GM18867 (cell line): ENCODE measurements around the gene MRPL30.
"Not testable (repeated sequence)": the region's sequence is repeated elsewhere in the genome, so short reads cannot be mapped to it uniquely, and the experiment has no call there.

Experiments used
- ATAC-seq: cut with Tn5 transposase; IDR thresholded peaks from one replicate; pipeline ENCODE4 v1.9.1; 2021; ENCODE audit warnings: mild to moderate bottlenecking, moderate library complexity; ENCODE audit not compliant: unreplicated experiment

The MRPL30 gene

DNA sequence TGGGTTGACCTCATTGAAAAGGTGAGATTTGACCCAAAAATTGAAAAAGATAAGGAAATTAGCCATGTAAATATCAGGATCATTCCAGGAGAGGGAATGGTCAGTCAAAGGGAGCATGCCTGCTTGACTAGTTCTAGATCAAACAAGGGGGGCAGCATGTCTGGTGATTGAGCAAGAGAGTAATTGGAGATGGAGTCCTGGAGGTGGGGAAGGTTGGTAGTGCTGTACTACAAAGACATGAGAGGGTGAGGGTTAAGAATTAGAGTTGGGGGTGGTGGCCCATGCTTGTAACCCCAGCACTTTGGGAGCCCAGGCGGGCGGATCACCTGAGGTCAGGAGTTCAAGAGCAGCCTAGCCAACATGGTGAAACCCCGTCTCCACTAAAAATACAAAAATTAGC lies 2.0 kb downstream of the MRPL30 start:
- no peak for ATAC-seq

- ATAC-seq = no peak
Measured at GRCh38 chr2:99184811-99185210, 3.8 kb downstream of the MRPL30 start.

GRCh38 chr2:99187011-99187410 lies 6.0 kb downstream of the MRPL30 start:
- ATAC-seq = no peak

GRCh38 chr2:99188357-99188756 lies 7.4 kb downstream of the MRPL30 start:
- no peak for ATAC-seq

GRCh38 chr2:99190548-99190947 lies 9.6 kb downstream of the MRPL30 start:
- ATAC-seq = no peak

DNA sequence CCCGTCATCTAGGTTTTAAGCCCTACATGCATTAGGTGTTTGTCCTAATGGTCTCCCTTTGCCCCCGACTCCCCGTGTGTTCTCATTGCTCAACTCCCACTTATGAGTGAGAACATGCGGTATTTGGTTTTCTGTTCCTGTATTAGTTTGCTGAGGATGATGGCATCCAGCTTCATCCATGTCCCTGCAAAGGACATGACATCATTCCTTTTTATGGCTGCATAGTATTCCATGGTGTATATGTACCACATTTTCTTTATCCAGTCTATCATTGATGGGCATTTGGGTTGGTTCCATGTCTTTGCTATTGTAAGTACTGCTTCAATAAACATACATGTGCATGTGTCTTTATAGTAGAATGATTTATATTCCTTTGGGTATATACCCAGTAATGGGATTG lies 11.4 kb downstream of the MRPL30 start:
- not testable (repeated sequence) for ATAC-seq

GRCh38 chr2:99198103-99198841 lies 17.3 kb downstream of the MRPL30 start:
- ATAC-seq = no peak

GRCh38 chr2:99200076-99200800 lies 19.3 kb downstream of the MRPL30 start:
- ATAC-seq = no peak

DNA sequence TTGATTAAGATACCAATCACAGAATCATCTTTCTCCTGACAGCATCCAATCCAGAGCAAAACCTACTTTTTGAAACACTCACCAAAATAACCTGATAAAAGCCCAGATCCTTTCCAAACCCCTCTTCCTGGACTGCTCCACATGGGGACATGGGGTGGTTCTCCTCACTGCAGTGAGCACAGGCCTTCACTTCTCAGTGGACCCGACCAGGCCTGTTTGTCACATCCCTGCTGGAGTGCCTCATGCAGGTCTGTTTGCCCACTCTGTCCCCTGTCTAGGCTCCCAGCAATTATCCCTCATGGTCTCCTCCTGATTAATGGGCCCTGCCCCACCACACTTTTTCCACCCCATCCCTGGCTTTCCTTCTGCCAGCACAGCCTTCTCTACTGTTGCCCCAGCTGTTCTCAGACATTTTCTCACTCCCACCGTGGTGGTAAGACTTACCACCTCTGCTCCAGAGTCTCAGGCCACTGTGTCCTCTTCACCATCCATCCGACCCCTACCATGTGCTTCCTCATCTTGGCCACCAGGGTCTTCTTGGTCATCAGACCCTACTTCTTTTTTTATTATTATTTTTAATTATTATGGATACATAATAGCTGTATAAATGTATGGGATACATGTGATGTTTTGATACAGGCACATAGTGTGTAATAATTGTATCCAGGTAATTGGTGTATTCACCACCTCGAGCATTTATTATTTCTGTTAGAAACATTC lies 21.1 kb downstream of the MRPL30 start:
- ATAC-seq = no peak

GRCh38 chr2:99205491-99205890 lies 24.5 kb downstream of the MRPL30 start:
- no peak for ATAC-seq

DNA sequence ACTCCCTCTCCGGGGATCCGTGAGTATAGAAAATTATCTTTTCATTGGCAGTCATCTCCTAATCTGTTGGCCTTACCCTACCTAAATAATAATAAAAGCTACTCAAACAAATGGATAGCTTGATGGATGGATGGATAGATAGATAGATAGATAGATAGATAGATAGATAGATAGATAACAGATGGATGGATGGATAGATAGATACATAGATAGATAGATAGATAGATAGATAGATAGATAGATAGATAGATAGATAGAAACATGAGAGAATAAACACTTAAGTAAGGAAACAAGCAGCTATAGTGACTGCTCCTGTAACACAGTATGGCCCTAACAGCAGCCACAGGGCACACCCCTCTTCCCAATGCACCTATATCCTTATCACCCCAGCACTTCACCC lies 35.1 kb downstream of the MRPL30 start:
- no peak for ATAC-seq

DNA sequence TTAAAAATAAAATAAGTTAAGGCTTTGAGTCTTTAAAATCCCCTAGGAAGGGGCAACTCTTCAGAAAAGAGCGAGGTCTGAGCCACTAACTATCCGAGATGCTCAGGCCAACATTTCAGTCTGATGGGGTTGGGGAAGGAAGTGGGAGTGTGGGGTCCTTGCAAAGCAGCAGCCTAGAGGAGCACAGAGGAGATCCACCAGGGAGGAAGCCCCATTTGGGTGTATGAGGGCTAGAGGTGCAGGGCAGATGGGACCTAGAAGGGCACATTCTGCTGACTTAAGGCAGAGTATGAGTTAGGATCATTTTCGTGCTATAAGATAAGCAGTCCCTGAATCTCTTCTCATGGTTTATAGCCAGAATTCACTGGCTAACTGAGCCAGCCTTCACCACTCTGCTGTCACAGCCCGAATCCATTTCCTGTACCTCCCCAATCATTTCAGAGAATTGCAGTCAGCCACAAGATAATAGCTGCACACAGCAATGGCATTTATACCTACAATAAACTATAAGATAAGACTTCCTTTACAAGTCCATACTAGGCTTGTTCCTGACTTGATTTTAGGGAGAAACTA lies 37.0 kb downstream of the MRPL30 start:
- ATAC-seq = no peak

- not testable (repeated sequence) for ATAC-seq
Measured at GRCh38 chr2:99233177-99233576, 52.2 kb downstream of the MRPL30 start.

- no peak for ATAC-seq
Measured at GRCh38 chr2:99238599-99238998, 57.6 kb downstream of the MRPL30 start.

- ATAC-seq = no peak
Measured at GRCh38 chr2:99240431-99240830, 59.4 kb downstream of the MRPL30 start.

- ATAC-seq = no peak
Measured at GRCh38 chr2:99242151-99242550, 61.2 kb downstream of the MRPL30 start.
